ENCODE results near the gene GMDS. TPM values are rescaled to one million over a fixed set of nuclear protein-coding genes. Genes with fewer than 3 reads are reported as not detected.
A peak's percentile ranks its signal among the peaks of the same experiment; 100 is the strongest.

The GMDS gene
- total and polyA plus RNA-seq, 4 donors = 7.3 to 28.3 (median 16.1) TPM

DNA sequence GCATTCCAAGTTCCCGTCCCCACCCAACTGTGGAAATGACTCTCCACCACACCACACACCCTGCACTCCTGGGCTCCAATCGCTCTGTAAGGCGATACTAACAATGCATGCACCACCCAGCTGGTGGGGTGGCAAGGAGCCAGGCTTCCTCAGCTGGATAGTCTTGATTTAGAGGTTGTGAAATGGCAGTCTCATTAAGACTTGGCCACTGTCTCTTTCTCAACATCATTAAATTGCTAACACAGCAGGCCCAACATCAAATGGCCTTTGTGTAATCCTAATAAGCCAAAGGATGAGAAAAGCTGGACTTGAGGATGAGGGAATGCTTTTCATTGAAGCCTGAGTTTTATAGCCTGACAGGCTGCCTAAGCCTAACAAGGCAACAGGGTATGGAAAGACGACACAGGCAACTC is 223.7 kb downstream of the GMDS start:
- Histone ChIP-seq H3K36me3 (ENCODE audit: control insufficient read depth in 4 of 4, insufficient read depth in 4 of 4, low read length in 4 of 4) (no peaks in the 10 kb centered on the region), H3K9ac (ENCODE audit: insufficient read depth in 1 of 2, low read length in 2 of 2) (no peak overlapping the region), H3K27me3 (ENCODE audit: control insufficient read depth in 3 of 3, insufficient read depth in 3 of 3, low read length in 2 of 3) (no peaks in the 10 kb centered on the region), H3K4me3 (no peak overlapping the region), H3K9me3 (ENCODE audit: control insufficient read depth in 4 of 4, insufficient read depth in 3 of 4, low read length in 3 of 4) (no peaks in the 10 kb centered on the region), H3K27ac (ENCODE audit: low read depth in 1 of 2, low read length in 1 of 2) (no peak overlapping the region), H3K4me1 (ENCODE audit: control insufficient read depth in 5 of 5, insufficient read depth in 5 of 5, low read length in 5 of 5) (peaks cover 0 to 16% (median 6%) of the 10 kb centered on the region in 5 donors)
- TF ChIP-seq, protein P1, sequence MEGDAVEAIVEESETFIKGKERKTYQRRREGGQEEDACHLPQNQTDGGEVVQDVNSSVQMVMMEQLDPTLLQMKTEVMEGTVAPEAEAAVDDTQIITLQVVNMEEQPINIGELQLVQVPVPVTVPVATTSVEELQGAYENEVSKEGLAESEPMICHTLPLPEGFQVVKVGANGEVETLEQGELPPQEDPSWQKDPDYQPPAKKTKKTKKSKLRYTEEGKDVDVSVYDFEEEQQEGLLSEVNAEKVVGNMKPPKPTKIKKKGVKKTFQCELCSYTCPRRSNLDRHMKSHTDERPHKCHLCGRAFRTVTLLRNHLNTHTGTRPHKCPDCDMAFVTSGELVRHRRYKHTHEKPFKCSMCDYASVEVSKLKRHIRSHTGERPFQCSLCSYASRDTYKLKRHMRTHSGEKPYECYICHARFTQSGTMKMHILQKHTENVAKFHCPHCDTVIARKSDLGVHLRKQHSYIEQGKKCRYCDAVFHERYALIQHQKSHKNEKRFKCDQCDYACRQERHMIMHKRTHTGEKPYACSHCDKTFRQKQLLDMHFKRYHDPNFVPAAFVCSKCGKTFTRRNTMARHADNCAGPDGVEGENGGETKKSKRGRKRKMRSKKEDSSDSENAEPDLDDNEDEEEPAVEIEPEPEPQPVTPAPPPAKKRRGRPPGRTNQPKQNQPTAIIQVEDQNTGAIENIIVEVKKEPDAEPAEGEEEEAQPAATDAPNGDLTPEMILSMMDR (IDR thresholded peaks at IDR 0.05; ENCODE audit: control extremely low read depth, extremely low read depth) = no peak
- ATAC-seq (ENCODE audit: insufficient read depth, low FRiP score) = no peak
- WGBS, 2 donors = 49 to 50% methylated on average over 4 of the region's 4 CpGs
- peak; percentile 87 to 96 (median 93) for DNase-seq

DNA sequence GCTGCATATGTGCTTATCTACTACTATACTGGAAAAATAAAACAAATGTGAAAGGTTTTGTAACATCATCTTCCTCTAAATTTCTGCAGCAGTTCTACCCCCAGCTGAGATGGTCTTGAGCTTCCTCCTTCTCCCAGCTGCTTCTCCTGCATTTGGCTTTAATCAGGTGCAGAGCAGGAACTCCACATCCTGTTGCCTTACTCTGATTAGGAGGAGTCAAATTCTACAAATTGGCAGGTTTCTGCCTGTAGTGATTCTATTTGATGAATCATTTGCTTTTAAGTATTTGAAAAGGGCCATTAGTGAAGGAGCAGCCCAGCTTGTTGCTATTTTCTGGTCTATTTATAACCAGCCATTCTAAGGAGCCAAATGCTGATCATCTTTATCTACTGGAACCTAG is 224.5 kb downstream of the GMDS start:
- no peak overlapping the region for H3K4me3 ChIP-seq
- no peak overlapping the region for H3K9ac ChIP-seq (ENCODE audit: insufficient read depth in 1 of 2, low read length in 2 of 2)
- H3K36me3 ChIP-seq (ENCODE audit: control insufficient read depth in 4 of 4, insufficient read depth in 4 of 4, low read length in 4 of 4) = no peaks in the 10 kb centered on the region
- H3K27ac ChIP-seq (ENCODE audit: low read depth in 1 of 2, low read length in 1 of 2) = no peak overlapping the region
- H3K9me3 ChIP-seq (ENCODE audit: control insufficient read depth in 4 of 4, insufficient read depth in 3 of 4, low read length in 3 of 4) = no peaks in the 10 kb centered on the region
- DNase-seq = no peak
- TF ChIP-seq, protein P1 (IDR thresholded peaks at IDR 0.05; ENCODE audit: control extremely low read depth, extremely low read depth) = no peak
- H3K27me3 ChIP-seq (ENCODE audit: control insufficient read depth in 3 of 3, insufficient read depth in 3 of 3, low read length in 2 of 3) = no peaks in the 10 kb centered on the region
- no peak for ATAC-seq (ENCODE audit: insufficient read depth, low FRiP score)
- peaks cover 0 to 16% (median 6%) of the 10 kb centered on the region in 5 donors for H3K4me1 ChIP-seq (ENCODE audit: control insufficient read depth in 5 of 5, insufficient read depth in 5 of 5, low read length in 5 of 5)

DNA sequence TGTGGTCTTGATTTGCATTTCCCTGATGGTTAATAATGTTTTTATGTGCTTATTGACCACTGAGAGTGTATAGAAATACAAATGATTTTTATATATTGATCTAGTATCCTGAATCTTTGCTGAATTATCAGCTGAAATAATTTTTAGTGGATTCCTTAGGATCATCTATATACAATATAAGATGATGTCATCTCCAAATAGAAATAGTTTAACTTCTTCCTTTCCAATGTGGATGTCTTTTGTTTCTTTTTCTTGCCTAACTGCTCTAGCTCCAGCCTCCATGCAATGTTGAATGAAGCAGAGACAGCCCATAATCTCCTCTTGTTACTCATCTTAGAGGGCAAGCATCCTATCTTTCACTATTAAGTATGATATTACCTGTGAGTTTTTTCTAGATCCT is 226.4 kb downstream of the GMDS start:
- DNase-seq (no peak), ATAC-seq (ENCODE audit: insufficient read depth, low FRiP score) (no peak)
- H3K9me3 ChIP-seq (ENCODE audit: control insufficient read depth in 4 of 4, insufficient read depth in 3 of 4, low read length in 3 of 4) = peaks cover 0 to 5% (median 2%) of the 10 kb centered on the region in 4 donors
- H3K27ac ChIP-seq (ENCODE audit: low read depth in 1 of 2, low read length in 1 of 2) = no peak overlapping the region
- no peaks in the 10 kb centered on the region for H3K36me3 ChIP-seq (ENCODE audit: control insufficient read depth in 4 of 4, insufficient read depth in 4 of 4, low read length in 4 of 4)
- TF ChIP-seq, protein P1 (IDR thresholded peaks at IDR 0.05; ENCODE audit: control extremely low read depth, extremely low read depth) = no peak
- no peak overlapping the region for H3K4me3 ChIP-seq
- no peaks in the 10 kb centered on the region for H3K27me3 ChIP-seq (ENCODE audit: control insufficient read depth in 3 of 3, insufficient read depth in 3 of 3, low read length in 2 of 3)
- no peak overlapping the region for H3K9ac ChIP-seq (ENCODE audit: insufficient read depth in 1 of 2, low read length in 2 of 2)
- H3K4me1 ChIP-seq (ENCODE audit: control insufficient read depth in 5 of 5, insufficient read depth in 5 of 5, low read length in 5 of 5) = peaks cover 0 to 16% (median 6%) of the 10 kb centered on the region in 5 donors

DNA sequence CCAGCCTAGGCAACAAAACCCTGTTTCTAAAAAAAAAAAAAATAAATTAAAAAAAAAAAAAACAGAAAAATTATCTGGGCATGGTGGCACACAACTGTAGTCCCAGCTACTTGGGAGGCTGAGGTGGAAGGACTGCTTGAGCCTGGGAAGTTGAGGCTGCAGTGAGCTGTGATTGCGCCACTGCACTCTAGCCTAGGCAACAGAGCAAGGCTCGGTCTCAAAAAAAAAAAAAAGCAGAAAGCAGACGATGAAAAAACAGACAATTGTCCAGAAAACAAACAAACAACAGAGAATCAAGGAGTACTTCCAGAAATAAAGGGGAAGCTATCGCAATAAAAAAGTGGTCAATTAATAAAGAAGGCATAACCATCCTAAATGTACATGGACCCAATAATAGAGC is 229.4 kb downstream of the GMDS start:
- Histone ChIP-seq H3K4me1 (ENCODE audit: control insufficient read depth in 5 of 5, insufficient read depth in 5 of 5, low read length in 5 of 5) (peaks cover 0 to 4% (median 0%) of the 10 kb centered on the region in 5 donors), H3K9me3 (ENCODE audit: control insufficient read depth in 4 of 4, insufficient read depth in 3 of 4, low read length in 3 of 4) (peaks cover 0 to 5% (median 2%) of the 10 kb centered on the region in 4 donors), H3K4me3 (no peak overlapping the region), H3K36me3 (ENCODE audit: control insufficient read depth in 4 of 4, insufficient read depth in 4 of 4, low read length in 4 of 4) (no peaks in the 10 kb centered on the region), H3K9ac (ENCODE audit: insufficient read depth in 1 of 2, low read length in 2 of 2) (no peak overlapping the region), H3K27me3 (ENCODE audit: control insufficient read depth in 3 of 3, insufficient read depth in 3 of 3, low read length in 2 of 3) (no peaks in the 10 kb centered on the region), H3K27ac (ENCODE audit: low read depth in 1 of 2, low read length in 1 of 2) (no peak overlapping the region)
- ATAC-seq (ENCODE audit: insufficient read depth, low FRiP score) = no peak
- TF ChIP-seq, protein P1 (IDR thresholded peaks at IDR 0.05; ENCODE audit: control extremely low read depth, extremely low read depth) = no peak
- WGBS, 2 donors = 77 to 80% methylated on average over 3 to 4 of the region's 4 CpGs
- DNase-seq = no peak

Data from lung (tissue), 12 donors.